Activated CD4-positive, CD25-positive, alpha-beta regulatory T cell treated with anti-CD3 and anti-CD28 coated beads, Interleukin-2, amount 50 U/mL, for 72 hours (primary cell): ENCODE data around the gene ALOX12B.
A peak's percentile ranks its signal among the peaks of the same experiment; 100 is the strongest.
"Not testable (repeated sequence)": the region's sequence is repeated elsewhere in the genome, so short reads cannot be mapped to it uniquely, and the experiment has no call there.

ENCODE experiments used
- DNase-seq: peaks from one replicate; pipeline ENCODE4 v3.0.0; 2021

The ALOX12B gene

DNA sequence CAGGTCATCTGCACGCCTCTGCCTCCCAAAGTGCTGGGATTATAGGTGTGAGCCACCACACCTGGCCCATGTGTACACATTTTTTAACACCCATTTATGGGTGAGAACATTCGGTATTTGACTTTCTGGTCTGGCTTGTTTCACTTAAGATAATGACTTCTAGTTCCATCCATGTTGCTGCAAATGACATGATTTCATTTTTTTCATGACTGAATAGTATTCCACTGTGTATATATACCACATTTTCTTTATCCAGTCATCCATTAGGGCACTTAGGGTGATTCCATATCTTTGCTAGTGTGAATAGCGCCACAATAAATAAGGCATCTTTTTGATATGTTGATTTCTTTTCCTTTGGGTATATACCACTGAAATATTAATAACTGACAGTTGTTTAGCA lies 5.6 kb downstream of the ALOX12B start:
- DNase-seq, result no peak

GRCh38 chr17:8080799-8081219 lies 6.7 kb downstream of the ALOX12B start:
- no peak for DNase-seq

- no peak for DNase-seq
These were observed 7.2 kb downstream of the ALOX12B start for GRCh38 chr17:8080208-8080798.

- DNase-seq, result peak; percentile 83
These were observed 8.0 kb downstream of the ALOX12B start for GRCh38 chr17:8079291-8080207.

DNA sequence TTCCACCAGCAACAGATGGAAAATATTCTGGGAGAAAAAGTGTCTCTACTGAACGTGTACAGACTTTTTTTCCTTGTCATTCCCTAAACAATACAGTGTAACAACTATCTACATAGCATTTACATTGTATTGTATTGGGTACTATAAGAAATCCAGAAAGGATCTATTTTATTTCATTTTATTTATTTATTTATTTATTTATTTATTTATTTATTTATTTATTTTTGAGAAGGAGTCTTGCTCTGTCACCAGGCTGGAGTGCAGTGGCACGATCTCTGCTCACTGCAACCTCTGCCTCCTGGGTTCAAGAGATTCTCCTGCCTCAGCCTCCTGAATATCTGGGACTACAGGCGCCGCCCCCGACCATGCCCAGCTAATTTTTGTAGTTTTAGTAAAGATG lies 9.6 kb downstream of the ALOX12B start:
- DNase-seq, result not testable (repeated sequence)

GRCh38 chr17:8076502-8077266 lies 10.8 kb downstream of the ALOX12B start:
- DNase-seq, result no peak

- DNase-seq, result no peak
These were observed 11.8 kb downstream of the ALOX12B start for GRCh38 chr17:8075574-8076342.

DNA sequence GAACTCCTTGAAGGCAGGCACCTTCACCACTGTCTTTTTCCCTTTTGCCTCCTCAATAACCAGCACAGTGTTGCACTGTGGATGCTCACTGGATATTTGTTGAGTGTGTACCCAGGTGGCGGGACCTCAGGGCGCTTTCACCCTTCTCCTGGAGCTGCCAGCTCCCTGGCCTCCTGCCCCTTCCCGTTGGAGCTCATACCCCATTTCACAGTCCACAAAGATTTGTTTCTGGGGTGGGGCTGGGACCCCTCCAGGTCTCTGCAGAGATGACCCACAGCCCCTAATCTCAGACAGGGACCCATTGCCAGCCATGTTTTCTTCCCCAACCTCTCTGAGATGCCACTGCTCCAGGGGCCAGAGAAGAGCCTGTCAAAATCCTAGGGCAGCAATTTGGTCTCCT lies 12.4 kb downstream of the ALOX12B start:
- DNase-seq, result no peak

GRCh38 chr17:8074554-8074953 lies 13.0 kb downstream of the ALOX12B start:
- DNase-seq, result no peak

- DNase-seq, result peak; percentile 87
These were observed 13.7 kb downstream of the ALOX12B start for GRCh38 chr17:8073627-8074484.

GRCh38 chr17:8072729-8073461 lies 14.6 kb downstream of the ALOX12B start:
- no peak for DNase-seq

- no peak for DNase-seq
These were observed 15.2 kb downstream of the ALOX12B start for GRCh38 chr17:8072341-8072728.

GRCh38 chr17:8071496-8071895 lies 16.0 kb downstream of the ALOX12B start:
- no peak for DNase-seq

DNA sequence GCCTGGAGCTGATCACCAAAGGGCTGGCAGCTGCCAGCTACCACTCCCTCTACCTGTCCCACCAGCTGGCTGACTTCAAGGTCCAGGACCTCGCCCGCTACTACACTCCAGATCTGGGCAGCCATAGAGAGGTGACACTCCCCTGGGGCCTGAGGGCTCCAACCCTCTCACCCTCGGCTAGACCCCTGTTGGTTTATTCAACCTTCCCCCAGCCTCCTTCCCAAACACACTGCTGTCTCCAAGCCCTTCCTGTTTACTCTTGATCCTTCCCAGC lies 18.0 kb downstream of the ALOX12B start:
- no peak for DNase-seq

DNA sequence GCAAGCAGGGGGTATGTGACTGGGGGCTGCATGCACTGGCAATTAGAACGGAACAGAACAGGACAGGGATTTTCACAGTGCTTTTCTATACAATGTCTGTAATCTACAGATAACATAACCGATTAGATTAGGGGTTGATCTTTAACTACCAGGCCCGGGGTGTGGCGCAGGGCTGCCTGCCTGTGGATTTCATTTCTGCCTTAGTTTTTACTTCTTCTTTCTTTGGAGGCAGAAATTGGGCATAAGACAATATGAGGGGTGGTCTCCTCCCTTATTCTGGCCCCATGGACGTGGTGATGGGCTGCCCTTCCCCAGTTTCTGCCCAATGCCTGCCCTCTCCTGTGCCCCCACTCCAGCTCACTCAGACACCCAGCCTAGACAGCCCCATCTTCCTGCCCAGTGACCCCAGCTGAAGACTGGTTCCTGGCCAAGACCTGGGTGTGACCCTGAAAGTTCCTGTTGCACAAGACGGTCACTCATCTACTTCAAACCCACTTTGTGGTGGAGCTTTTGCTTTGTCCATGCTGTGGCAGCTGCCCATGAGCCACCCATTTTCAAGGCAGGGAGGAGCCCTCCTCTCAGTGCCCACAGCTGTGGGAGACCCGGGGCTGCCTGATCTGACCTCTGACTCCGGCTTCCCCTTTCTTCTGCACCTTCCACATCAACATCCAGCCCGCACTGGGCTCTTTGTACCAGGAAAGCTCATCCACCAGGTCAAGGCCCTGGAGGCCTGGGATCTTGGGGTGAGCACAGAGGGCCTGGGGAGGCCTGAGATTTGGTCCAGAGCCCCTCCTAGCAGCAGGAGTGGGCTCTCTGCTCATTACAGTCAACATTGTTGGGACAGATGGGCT lies 18.6 kb downstream of the ALOX12B start:
- DNase-seq, result no peak

DNA sequence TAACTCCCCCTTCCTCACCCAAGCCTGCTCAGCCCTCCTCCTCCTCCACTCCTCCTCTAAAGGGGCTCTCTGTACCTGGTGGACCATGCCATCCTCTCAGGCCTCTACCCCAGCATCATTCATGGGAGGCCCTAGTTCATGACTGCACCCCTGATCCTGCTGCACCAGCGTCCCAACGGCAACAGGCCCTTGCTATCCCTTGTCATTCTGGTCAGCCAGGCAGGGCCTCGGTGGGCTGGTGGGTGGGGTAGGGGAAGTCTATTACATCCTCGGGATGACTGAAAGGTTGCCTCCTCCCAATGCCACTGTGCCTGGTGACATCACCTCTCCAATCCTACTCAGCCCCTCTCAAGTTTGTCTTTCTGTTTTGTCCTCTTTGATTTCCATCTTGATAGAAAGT lies 19.7 kb downstream of the ALOX12B start:
- DNase-seq, result no peak

- no peak for DNase-seq
These were observed 20.4 kb downstream of the ALOX12B start for GRCh38 chr17:8066841-8067775.

GRCh38 chr17:8064561-8065019 lies 22.9 kb downstream of the ALOX12B start:
- DNase-seq, result no peak
